ENCODE results near the gene CWC22. TPM values are rescaled to one million over a fixed set of nuclear protein-coding genes. Genes with fewer than 3 reads are reported as not detected.
A peak's percentile ranks its signal among the peaks of the same experiment; 100 is the strongest.
"Not testable (repeated sequence)": the region's sequence is repeated elsewhere in the genome, so short reads cannot be mapped to it uniquely, and the experiment has no call there.

The CWC22 gene
- total RNA-seq, 2 donors from 2014 or later, result 19.4 to 23.0 TPM

DNA sequence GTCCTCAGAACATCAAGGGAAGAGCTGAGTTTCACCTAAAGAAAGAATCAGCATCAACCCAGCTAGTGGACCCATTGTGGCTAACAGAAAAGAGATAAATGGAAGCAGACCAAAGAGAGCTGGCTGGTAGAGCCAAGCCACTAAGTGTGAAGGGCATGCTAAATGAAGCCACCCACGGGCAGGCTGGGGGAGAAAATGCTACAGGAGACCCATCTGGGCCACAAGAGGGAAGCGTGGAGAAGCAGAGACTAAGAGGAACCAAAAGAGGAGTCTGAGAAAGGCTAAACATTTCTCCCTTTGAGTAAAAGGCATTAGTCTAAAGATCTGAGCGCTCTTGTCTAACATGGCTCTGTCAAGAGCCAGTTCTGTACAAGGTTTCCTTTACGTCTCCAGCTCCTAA, 15.8 kb downstream of the CWC22 start:
- Mint-ChIP-seq H3K4me3 (no peak overlapping the region), H3K27ac (peak overlapping the region in 1 of 2 donors; percentile 4), H3K9me3 (no peaks in the 10 kb centered on the region), H3K36me3 (peaks cover 13% of the 10 kb centered on the region), H3K27me3 (no peaks in the 10 kb centered on the region), H3K4me1 (ENCODE audit: low read depth in 2 of 2) (peaks cover 26 to 34% of the 10 kb centered on the region in 2 donors)
- DNase-seq (ENCODE audit: low spot score) (no peak), ATAC-seq (no peak)

DNA sequence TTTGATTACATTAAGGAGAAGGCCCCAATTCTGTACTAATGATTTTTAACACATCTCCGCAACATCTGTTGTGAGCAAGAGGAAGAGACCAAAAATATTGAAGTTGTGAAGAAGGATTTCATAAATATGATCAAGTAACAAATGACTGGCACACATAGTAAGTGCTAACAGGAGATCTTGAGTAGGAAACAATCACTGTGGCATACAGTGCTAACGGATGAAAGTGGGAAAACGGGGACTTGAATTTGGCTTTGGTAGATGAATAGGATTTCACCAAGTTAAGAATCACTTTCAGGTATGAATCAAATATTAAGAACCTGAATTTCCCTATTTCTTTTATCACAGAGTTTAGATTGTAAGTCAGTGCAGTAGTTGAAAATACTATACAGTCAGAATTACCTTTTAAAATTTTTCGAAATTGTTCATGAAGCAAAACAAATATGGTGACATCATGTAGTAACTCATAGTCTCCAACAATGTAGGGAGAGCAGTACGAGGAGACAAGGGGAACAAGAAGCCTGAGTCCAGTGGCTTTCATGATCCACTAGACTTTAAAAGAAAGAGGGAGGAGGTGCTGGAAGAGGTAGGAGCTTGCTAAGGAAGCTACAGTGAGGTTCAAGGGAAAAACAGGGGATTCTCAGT, 16.3 kb downstream of the CWC22 start:
- no peak overlapping the region for H3K4me3 Mint-ChIP-seq
- peaks cover 29 to 33% of the 10 kb centered on the region in 2 donors for H3K4me1 Mint-ChIP-seq (ENCODE audit: low read depth in 2 of 2)
- peak overlapping the region in 1 of 2 donors; percentile 4 for H3K27ac Mint-ChIP-seq
- DNase-seq (ENCODE audit: low spot score), result no peak
- no peaks in the 10 kb centered on the region for H3K27me3 Mint-ChIP-seq
- H3K9me3 Mint-ChIP-seq, result no peaks in the 10 kb centered on the region
- H3K36me3 Mint-ChIP-seq, result peaks cover 18% of the 10 kb centered on the region
- ATAC-seq, result no peak

- Mint-ChIP-seq H3K4me3 (no peak overlapping the region), H3K27ac (no peak overlapping the region), H3K4me1 (ENCODE audit: low read depth in 2 of 2) (peaks cover 29 to 38% of the 10 kb centered on the region in 2 donors), H3K36me3 (peaks cover 37% of the 10 kb centered on the region), H3K27me3 (no peaks in the 10 kb centered on the region), H3K9me3 (no peaks in the 10 kb centered on the region)
- no peak for ATAC-seq
- no peak for DNase-seq (ENCODE audit: low spot score)
These were observed 19.2 kb downstream of the CWC22 start for GRCh38 chr2:179987916-179988315.

DNA sequence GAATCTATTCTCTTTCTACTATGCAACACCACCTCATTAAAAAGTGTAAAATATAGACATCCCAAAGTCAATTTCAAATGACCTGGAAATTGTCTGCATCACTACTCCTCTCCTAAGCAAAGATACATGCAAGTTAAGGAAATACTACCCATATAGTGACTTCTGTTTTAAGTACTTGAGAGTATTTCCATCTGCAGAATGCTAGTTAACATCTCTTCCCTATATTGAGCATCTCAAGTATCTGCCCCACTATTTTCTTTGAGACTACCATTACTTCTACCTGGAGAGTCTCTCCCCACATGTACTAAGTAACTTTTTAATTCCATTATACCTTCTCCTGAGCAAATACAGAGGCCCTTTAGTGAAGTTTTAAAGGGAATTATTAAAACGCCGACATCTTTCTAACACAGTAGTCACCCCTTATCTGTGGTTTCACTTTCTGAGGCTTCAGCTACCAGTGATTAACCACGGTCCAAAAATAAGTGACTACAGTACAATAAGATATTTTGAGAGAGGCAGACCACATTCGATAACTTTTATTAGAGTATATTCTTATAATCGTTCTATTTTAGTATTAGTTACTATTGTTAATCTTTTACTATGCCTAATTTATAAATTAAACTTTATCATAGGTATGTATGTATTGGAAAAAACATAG, 21.8 kb downstream of the CWC22 start:
- ATAC-seq, result no peak

GRCh38 chr2:179983250-179983932, 23.7 kb downstream of the CWC22 start:
- DNase-seq (ENCODE audit: low spot score) (no peak), ATAC-seq (no peak)
- Mint-ChIP-seq H3K4me1 (ENCODE audit: low read depth in 2 of 2) (peaks cover 12 to 16% of the 10 kb centered on the region in 2 donors), H3K36me3 (peaks cover 39% of the 10 kb centered on the region), H3K4me3 (no peak overlapping the region), H3K9me3 (no peaks in the 10 kb centered on the region), H3K27me3 (no peaks in the 10 kb centered on the region), H3K27ac (no peak overlapping the region)

More for the DNA sequence above, 21.8 kb downstream of the CWC22 start:
- no peak for DNase-seq (ENCODE audit: low spot score)
- H3K27me3 Mint-ChIP-seq, result no peaks in the 10 kb centered on the region
- peak overlapping the region; percentile 32 for H3K4me3 Mint-ChIP-seq
- H3K36me3 Mint-ChIP-seq, result peaks cover 43% of the 10 kb centered on the region
- no peaks in the 10 kb centered on the region for H3K9me3 Mint-ChIP-seq
- H3K4me1 Mint-ChIP-seq (ENCODE audit: low read depth in 2 of 2), result peaks cover 17 to 23% of the 10 kb centered on the region in 2 donors
- peak overlapping the region in 1 of 2 donors; percentile 18 for H3K27ac Mint-ChIP-seq

DNA sequence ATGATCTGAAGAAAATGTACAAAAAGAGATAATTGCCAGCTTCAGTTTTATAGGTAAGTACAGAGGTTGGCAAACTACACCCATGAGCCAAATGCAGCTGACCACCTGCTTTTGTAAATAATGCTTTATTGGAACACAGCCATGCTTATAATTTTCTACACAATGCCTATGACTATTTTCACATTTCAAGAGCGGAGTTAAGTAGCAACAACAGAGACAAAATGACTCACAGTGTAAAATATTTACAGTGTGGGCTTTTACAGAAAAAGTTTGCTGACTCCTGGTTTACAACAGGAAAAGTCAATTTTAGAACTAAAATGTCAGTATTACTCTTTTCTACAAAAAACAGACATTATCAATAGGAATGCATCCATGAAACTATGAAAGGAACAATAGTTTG, 26.0 kb downstream of the CWC22 start:
- Mint-ChIP-seq H3K36me3 (peaks cover 39% of the 10 kb centered on the region), H3K9me3 (no peaks in the 10 kb centered on the region), H3K27me3 (no peaks in the 10 kb centered on the region), H3K4me3 (no peak overlapping the region), H3K27ac (no peak overlapping the region), H3K4me1 (ENCODE audit: low read depth in 2 of 2) (peaks cover 10 to 15% of the 10 kb centered on the region in 2 donors)
- ATAC-seq (no peak), DNase-seq (ENCODE audit: low spot score) (no peak)

- DNase-seq (ENCODE audit: low spot score) (no peak), ATAC-seq (no peak)
- no peak overlapping the region for H3K27ac Mint-ChIP-seq
- H3K9me3 Mint-ChIP-seq, result no peaks in the 10 kb centered on the region
- no peaks in the 10 kb centered on the region for H3K4me1 Mint-ChIP-seq (ENCODE audit: low read depth in 2 of 2)
- no peaks in the 10 kb centered on the region for H3K27me3 Mint-ChIP-seq
- H3K4me3 Mint-ChIP-seq, result no peak overlapping the region
- peaks cover 23% of the 10 kb centered on the region for H3K36me3 Mint-ChIP-seq
These were observed 32.3 kb downstream of the CWC22 start for GRCh38 chr2:179974761-179975160.

GRCh38 chr2:179966778-179967394, 40.2 kb downstream of the CWC22 start:
- ATAC-seq (no peak), DNase-seq (ENCODE audit: low spot score) (no peak)
- no peaks in the 10 kb centered on the region for H3K9me3 Mint-ChIP-seq
- H3K4me3 Mint-ChIP-seq, result no peak overlapping the region
- no peak overlapping the region for H3K27ac Mint-ChIP-seq
- H3K4me1 Mint-ChIP-seq (ENCODE audit: low read depth in 2 of 2), result peaks cover 9 to 12% of the 10 kb centered on the region in 2 donors
- H3K27me3 Mint-ChIP-seq, result no peaks in the 10 kb centered on the region
- peaks cover 33% of the 10 kb centered on the region for H3K36me3 Mint-ChIP-seq

DNA sequence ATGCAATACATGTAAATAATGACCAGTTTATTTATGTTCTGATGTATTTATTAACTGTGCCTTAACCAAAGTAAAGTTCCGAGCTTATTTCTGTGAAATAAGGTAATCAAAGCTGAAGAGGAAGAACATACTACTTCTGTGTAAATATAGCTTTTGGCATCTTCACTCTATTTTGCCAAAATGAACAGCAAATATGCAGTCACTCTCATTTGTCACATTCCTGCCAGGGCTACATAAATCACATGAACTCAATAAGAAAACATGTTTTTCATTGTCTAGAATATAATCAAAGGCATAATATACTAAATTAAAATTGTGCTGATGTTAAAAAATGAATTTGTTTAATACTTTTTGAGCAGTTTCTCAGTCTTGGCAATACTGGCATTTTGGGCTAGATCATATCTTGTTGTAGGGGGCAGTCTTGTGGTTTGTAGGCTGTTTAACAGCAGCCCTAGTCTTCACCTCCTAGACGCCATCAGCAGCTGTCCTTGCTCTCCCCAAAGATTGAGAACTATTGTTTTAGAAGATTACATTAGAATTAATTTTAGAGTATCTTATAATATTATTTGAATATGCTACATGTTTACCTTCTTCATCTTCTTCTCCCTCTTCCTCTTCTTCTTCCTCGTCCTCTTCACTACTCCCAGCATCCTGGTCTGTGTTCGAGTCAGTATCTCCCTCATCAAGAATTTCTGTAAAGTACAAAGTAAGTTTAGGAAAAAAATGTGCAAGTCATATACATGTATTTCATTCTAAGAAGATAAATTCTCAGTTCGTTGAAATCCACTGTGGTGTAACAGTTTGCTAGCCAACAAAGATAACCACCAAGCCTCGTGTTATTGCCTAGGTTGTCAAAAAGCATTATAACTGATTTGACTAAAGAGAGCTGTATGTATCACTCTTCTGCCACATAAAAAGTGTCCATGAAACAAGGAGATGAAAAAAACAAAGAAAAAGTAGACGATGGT, 41.5 kb downstream of the CWC22 start:
- Mint-ChIP-seq H3K27ac (peak overlapping the region; percentile 1 to 9), H3K9me3 (no peaks in the 10 kb centered on the region), H3K36me3 (peaks cover 33% of the 10 kb centered on the region), H3K4me3 (no peak overlapping the region), H3K4me1 (ENCODE audit: low read depth in 2 of 2) (peaks cover 9 to 12% of the 10 kb centered on the region in 2 donors), H3K27me3 (no peaks in the 10 kb centered on the region)
- DNase-seq (ENCODE audit: low spot score) (no peak), ATAC-seq (no peak)

GRCh38 chr2:179963626-179964025, 43.5 kb downstream of the CWC22 start:
- DNase-seq (ENCODE audit: low spot score) (no peak), ATAC-seq (no peak)
- Mint-ChIP-seq H3K27ac (no peak overlapping the region), H3K4me1 (ENCODE audit: low read depth in 2 of 2) (peaks cover 9 to 12% of the 10 kb centered on the region in 2 donors), H3K9me3 (no peaks in the 10 kb centered on the region), H3K27me3 (no peaks in the 10 kb centered on the region), H3K4me3 (no peak overlapping the region), H3K36me3 (peaks cover 23% of the 10 kb centered on the region)

- H3K36me3 Mint-ChIP-seq, result peaks cover 14% of the 10 kb centered on the region
- not testable (repeated sequence) for H3K4me1 Mint-ChIP-seq (ENCODE audit: low read depth in 2 of 2); H3K27me3 Mint-ChIP-seq; ATAC-seq; H3K27ac Mint-ChIP-seq; DNase-seq (ENCODE audit: low spot score); H3K9me3 Mint-ChIP-seq; H3K4me3 Mint-ChIP-seq
These were observed 48.8 kb downstream of the CWC22 start for GRCh38 chr2:179958251-179958650.

GRCh38 chr2:179954026-179954425, 53.1 kb downstream of the CWC22 start:
- Mint-ChIP-seq H3K4me1 (ENCODE audit: low read depth in 2 of 2) (peaks cover 0 to 6% of the 10 kb centered on the region in 2 donors), H3K36me3 (peaks cover 22% of the 10 kb centered on the region), H3K27ac (no peak overlapping the region), H3K4me3 (no peak overlapping the region), H3K9me3 (no peaks in the 10 kb centered on the region), H3K27me3 (no peaks in the 10 kb centered on the region)
- no peak for DNase-seq (ENCODE audit: low spot score)
- no peak for ATAC-seq

DNA sequence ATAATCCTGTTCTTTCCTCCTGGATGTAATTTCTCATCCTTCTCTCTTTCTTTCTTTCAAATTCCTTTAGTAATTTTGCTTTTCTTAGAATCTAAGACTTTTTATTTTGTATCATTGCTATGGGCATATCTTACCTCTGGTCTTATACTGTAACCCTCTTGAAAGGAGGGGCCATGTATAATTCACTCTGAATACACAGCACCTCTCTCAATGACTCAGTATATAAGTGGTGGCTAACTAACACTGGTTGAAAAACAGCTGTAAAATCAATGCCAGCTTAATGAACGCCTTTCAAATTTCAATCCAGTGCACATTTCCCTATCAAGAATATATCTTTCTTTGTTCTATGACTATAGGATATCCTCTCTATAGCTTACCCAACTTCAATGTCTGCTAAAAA, 53.7 kb downstream of the CWC22 start:
- no peak for ATAC-seq
- Mint-ChIP-seq H3K4me3 (no peak overlapping the region), H3K36me3 (peaks cover 28% of the 10 kb centered on the region), H3K27ac (no peak overlapping the region), H3K4me1 (ENCODE audit: low read depth in 2 of 2) (peaks cover 6% of the 10 kb centered on the region in 2 donors), H3K9me3 (no peaks in the 10 kb centered on the region), H3K27me3 (no peaks in the 10 kb centered on the region)
- no peak for DNase-seq (ENCODE audit: low spot score)
